ENCODE measurements around the gene RAB44.
"Not testable (repeated sequence)": the region's sequence is repeated elsewhere in the genome, so short reads cannot be mapped to it uniquely, and the experiment has no call there.

Gene RAB44

DNA sequence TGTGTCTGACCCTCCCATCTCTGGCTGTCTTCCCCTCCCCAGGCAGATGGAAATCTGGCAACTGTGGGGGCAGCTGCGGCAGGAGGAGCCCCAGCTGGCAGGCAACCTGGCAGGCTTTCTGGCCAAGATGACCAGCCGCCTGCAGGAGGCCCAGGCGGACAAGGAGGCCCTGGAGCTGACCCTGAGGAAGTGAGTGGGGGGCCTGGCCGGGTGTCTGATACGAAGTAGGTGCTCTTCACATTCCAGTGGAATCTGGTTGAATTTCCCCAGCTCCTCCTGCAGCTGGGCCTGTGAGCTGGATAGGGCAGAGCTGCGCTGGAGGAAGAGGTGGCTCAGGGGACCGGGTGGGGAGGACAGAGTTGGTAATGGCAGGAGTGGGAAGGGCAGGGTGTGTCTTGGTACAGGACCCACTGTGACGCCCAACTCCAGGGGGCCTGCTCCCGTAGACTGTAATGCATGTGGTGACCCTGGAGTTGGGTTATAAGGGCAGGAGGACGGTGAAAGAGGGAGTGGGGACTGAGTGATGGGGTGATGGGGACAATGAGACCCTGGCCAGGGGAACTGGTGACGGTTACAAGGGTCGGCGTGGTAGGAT is 19.7 kb downstream of the RAB44 start:
- Mint-ChIP-seq H3K4me1 (ENCODE audit: low read depth in 2 of 2) (peaks cover 0 to 5% of the 10 kb centered on the region in 2 donors), H3K27ac (peak overlapping the region in 1 of 2 donors; percentile 49), H3K36me3 (ENCODE audit: insufficient read depth) (peaks cover 3% of the 10 kb centered on the region), H3K4me3 (no peak overlapping the region), H3K9me3 (no peaks in the 10 kb centered on the region), H3K27me3 (no peaks in the 10 kb centered on the region)
- ATAC-seq (replicated peaks) (no peak), DNase-seq (no peak)

DNA sequence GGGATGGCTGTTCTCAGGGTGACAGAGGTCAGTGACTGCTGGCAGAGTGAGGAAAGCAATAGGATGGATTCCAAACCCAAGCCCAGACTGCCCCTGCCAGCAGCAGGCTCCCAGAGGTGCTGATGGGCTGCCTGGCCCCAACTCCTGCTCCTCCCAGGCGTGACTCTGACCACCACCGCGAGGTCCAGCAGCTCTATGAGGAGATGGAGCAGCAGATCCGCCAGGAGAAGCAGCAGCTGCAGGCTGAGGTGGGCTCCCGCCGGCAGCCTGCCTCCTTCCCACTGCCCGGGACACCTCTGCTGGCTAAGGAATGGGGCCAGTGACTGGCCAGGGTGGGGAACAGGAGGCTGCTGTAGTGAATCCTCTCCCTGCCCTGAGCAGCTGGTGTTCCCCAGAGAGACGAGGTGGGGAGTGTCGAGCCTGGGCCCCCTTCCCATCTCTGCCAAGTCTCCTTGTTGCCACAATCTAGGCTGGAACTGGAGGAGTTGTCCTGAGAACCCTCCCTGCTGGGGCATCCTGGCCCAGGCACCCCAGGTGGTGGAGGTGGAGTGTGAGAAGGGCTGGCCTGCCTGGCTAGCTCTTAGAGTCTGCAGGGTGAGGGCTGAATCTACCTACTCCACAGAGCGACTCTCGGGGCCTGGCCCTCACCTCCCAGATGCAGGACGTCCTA is 20.4 kb downstream of the RAB44 start:
- Mint-ChIP-seq H3K4me1 (ENCODE audit: low read depth in 2 of 2) (peaks cover 0 to 5% of the 10 kb centered on the region in 2 donors), H3K9me3 (no peaks in the 10 kb centered on the region), H3K27ac (peak overlapping the region; percentile 30 to 49), H3K36me3 (ENCODE audit: insufficient read depth) (peaks cover 3% of the 10 kb centered on the region), H3K4me3 (no peak overlapping the region), H3K27me3 (no peaks in the 10 kb centered on the region)
- DNase-seq, result no peak
- ATAC-seq (replicated peaks), result no peak

DNA sequence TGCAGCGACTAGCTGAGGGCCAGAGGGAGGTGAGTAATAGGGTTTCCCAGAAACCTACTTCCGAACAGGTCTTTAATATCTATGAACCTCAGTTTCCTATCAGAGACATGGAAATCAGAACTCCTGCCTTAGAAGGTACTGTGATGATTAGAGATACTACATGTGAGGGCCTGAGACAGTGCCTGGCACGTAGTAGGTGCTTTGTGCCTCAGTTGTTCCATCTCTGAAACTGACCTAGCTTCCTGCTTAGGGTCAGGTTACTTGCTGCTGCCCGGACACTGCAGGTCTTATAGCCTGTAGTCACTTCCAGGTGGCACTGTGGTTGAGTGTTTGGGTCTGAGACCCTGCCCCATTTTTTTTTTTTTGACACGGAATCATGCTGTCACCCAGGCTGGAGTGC is 20.9 kb downstream of the RAB44 start:
- Mint-ChIP-seq H3K4me1 (ENCODE audit: low read depth in 2 of 2) (peaks cover 0 to 5% of the 10 kb centered on the region in 2 donors), H3K36me3 (ENCODE audit: insufficient read depth) (peaks cover 3% of the 10 kb centered on the region), H3K27ac (peak overlapping the region in 1 of 2 donors; percentile 30), H3K4me3 (no peak overlapping the region), H3K27me3 (no peaks in the 10 kb centered on the region), H3K9me3 (no peaks in the 10 kb centered on the region)
- no peak for DNase-seq
- no peak for ATAC-seq (replicated peaks)

DNA sequence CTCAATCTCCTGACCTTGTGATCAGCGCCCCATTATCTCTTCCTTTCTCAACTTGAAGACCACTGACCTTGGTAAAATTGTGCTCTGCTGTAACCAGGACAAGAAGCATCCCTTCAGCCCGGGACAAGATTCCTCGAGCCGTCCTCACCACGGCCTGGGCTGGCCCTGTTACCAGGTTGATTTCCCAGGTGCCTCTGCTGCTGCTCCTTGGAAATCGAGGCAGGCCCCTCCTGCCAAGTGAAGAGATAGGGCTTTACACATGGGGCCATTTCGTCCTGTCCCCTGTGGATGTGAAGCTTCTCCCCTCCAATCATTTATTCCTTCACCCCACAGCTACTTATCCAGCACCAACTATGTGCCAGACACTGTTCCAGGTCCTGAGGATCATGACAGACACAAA is 21.5 kb downstream of the RAB44 start:
- Mint-ChIP-seq H3K9me3 (no peaks in the 10 kb centered on the region), H3K36me3 (ENCODE audit: insufficient read depth) (peaks cover 3% of the 10 kb centered on the region), H3K4me3 (no peak overlapping the region), H3K27me3 (no peaks in the 10 kb centered on the region), H3K4me1 (ENCODE audit: low read depth in 2 of 2) (peaks cover 0 to 5% of the 10 kb centered on the region in 2 donors), H3K27ac (no peak overlapping the region)
- no peak for DNase-seq
- ATAC-seq (replicated peaks), result no peak

DNA sequence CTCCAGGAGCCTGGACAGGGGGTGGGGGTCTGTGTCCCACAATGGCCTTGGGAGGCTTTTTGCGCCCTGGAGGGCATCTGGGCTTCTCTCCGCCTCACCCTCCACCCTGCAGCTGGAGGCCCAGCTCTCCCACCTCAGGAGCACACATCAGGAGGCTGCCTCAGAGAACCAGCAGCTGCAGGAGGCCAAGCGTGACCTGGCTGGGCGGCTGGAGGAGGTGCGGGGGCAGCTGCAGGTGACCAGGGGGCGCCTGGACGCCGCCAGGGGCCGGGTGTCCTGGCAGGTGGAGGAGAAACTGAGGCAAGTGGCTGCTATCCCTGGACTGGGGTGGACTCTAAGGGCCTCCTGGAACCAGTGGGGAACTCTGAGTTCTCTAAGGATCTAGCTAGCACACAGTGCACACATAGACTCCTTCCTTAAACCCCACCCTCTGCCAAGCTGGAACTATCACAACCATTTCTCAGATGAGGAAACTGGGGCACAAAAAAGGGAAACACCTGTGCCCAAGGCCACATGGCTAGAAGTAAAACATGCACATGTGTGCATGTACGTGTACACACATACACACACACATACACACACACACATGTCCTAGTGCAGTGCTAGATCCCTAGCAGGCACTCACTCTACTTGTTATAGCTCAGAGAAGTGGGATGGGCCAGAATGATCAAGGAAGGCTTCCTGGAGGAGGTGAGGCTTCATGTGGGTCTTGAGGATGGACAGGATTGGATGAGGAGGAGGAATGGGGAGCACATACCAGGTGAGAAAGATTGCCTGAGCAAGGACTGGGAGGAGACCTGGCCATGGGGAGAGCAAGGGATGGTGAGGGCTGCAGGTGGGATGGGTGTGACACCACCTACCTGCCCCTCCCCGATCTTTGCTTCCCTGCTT is 22.9 kb downstream of the RAB44 start:
- Mint-ChIP-seq H3K4me1 (ENCODE audit: low read depth in 2 of 2) (peaks cover 0 to 15% of the 10 kb centered on the region in 2 donors), H3K4me3 (no peak overlapping the region), H3K27me3 (no peaks in the 10 kb centered on the region), H3K27ac (no peak overlapping the region), H3K9me3 (no peaks in the 10 kb centered on the region), H3K36me3 (ENCODE audit: insufficient read depth) (peaks cover 3% of the 10 kb centered on the region)
- ATAC-seq (replicated peaks) (no peak), DNase-seq (no peak)

DNA sequence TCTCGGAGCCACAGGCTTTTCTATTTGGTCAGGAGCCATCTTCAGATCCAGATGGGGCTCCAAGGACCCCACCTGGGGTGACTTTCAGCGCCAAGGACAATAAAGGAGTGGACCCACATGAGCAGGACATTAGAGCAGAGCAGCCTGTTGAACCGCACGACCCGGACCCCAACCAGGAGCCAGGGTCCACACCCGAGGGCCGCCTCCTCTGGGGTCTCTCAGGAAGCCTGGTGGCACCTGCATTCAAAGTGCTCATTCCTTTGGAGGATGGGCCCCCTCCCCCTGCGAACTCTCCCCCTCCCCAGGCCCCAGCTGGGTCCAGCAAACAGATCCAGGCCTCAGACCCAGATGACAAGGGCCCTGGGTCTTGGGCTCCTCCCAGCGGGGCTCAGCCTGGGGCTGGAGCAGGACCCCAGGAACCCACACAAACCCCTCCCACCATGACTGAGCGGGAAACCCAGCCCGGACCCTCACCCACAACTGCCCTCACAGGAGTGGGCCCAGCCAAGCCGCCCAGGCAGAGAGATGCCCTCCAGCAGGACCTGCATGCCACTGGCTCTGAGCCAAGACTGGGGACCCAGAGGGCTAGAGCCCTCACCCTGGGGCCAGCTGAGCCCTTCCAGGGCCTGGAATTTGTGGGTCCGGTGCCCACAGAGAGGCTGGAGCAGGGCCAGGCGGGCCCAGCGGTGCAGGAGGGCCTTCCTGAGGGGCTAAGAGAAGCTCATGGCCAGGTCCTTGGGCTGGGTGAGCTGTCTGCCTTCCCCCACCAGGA is 23.9 kb downstream of the RAB44 start:
- H3K27me3 Mint-ChIP-seq, result no peaks in the 10 kb centered on the region
- peaks cover 3% of the 10 kb centered on the region for H3K36me3 Mint-ChIP-seq (ENCODE audit: insufficient read depth)
- no peaks in the 10 kb centered on the region for H3K9me3 Mint-ChIP-seq
- ATAC-seq (replicated peaks), result no peak
- no peak overlapping the region for H3K4me3 Mint-ChIP-seq
- H3K4me1 Mint-ChIP-seq (ENCODE audit: low read depth in 2 of 2), result peaks cover 0 to 15% of the 10 kb centered on the region in 2 donors
- DNase-seq, result no peak
- no peak overlapping the region for H3K27ac Mint-ChIP-seq

DNA sequence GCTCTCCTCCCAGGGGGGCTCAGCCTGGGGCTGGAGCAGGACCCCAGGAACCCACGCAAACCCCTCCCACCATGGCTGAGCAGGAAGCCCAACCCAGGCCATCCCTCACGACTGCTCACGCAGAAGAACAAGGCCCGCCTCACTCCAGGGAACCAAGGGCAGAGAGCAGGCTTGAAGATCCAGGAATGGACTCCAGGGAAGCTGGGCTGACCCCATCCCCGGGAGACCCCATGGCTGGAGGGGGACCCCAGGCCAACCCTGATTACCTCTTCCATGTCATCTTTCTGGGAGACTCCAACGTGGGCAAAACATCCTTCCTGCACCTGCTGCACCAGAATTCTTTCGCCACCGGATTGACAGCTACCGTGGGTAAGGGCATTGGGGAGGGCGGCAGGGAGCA is 24.7 kb downstream of the RAB44 start:
- H3K4me3 Mint-ChIP-seq, result no peak overlapping the region
- no peaks in the 10 kb centered on the region for H3K9me3 Mint-ChIP-seq
- DNase-seq (no peak), ATAC-seq (replicated peaks) (no peak)
- no peaks in the 10 kb centered on the region for H3K27me3 Mint-ChIP-seq
- H3K4me1 Mint-ChIP-seq (ENCODE audit: low read depth in 2 of 2), result peaks cover 2 to 17% of the 10 kb centered on the region in 2 donors
- peak overlapping the region in 1 of 2 donors; percentile 13 for H3K27ac Mint-ChIP-seq
- H3K36me3 Mint-ChIP-seq (ENCODE audit: insufficient read depth), result peaks cover 3% of the 10 kb centered on the region

DNA sequence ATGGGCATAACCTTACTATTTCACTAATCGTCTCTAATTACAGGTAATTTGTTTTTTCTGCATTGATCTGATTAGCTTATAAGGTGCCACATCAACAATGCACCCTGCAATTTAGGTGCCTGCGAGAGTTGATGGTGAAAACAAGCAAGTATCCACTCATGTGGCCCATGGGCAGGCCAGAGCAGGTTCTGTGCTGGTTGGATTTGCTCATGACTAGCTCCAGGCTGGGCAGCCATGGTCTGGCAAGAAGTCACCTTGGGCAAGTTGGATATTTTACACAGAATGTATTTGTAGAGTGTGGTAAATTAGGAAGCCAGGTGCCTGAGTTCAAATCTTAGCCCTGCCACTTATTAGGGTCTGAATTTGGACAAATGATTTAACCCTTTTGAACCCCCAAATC is 25.3 kb downstream of the RAB44 start:
- Mint-ChIP-seq H3K4me3 (no peak overlapping the region), H3K9me3 (no peaks in the 10 kb centered on the region), H3K4me1 (ENCODE audit: low read depth in 2 of 2) (peaks cover 7 to 21% of the 10 kb centered on the region in 2 donors), H3K27me3 (no peaks in the 10 kb centered on the region), H3K36me3 (ENCODE audit: insufficient read depth) (peaks cover 3% of the 10 kb centered on the region), H3K27ac (peak overlapping the region in 1 of 2 donors; percentile 13)
- DNase-seq, result no peak
- ATAC-seq (replicated peaks), result no peak

DNA sequence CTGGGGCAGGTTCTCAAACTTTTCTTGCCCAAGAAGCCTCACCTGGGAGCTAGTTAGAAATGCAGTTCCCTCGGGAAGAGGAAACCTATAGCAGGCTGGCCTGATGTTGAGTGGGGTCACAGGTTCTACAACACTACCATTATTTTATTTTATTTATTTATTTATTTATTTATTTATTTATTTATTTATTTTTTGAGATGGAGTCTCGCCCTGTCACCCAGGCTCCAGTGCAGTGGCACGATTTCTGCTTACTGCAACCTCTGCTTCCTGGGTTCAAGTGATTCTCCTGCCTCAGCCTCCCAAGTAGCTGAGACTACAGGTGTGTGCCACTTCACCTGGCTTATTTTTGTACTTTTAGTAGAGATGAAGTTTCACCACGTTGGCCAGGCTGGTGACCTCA is 26.4 kb downstream of the RAB44 start:
- not testable (repeated sequence) for H3K9me3 Mint-ChIP-seq

DNA sequence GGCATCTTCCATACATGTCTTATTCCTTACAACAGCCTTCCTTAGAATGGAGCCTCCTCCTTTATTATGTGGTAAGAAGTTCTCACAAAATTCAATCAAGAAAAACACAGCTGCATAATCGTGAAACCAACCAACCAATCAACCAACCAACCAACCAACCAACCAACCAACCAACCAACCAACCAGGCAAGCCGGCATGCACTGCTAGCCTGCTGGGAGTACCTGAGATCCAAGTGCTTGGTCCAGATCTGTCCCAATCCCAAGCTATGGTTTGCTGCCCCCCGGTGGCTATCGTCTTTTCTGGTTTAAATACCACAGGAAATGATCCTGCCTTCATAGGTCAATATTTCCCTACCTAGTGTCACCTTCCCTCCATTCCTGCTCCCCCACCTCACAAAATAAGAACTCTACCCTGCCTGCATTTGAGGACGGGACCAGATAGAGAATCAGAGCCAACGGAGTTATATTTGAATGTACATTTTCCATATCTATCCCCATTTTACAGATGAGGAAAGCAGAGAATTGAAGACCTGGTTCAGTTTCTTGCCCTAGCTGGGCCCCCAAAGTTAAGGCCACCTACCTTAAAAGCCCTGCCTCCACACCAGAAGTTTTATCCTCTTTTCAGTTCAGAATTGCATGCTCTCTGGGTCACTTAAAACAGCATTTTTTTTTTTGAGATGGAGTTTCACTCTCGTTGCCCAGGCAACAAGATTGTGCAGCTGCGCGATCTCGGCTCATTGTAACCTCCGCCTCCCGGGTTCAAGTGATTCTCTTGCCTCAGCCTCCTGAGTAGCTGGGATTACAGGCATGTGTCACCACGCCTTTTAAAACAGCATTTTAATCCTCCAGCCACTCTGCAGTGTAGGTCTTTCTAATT is 27.1 kb downstream of the RAB44 start:
- Mint-ChIP-seq H3K27ac (no peak overlapping the region), H3K36me3 (ENCODE audit: insufficient read depth) (peaks cover 3% of the 10 kb centered on the region), H3K4me1 (ENCODE audit: low read depth in 2 of 2) (peaks cover 13 to 21% of the 10 kb centered on the region in 2 donors), H3K4me3 (no peak overlapping the region), H3K9me3 (no peaks in the 10 kb centered on the region), H3K27me3 (no peaks in the 10 kb centered on the region)
- DNase-seq (peak in 2 of 3 experiments; percentile 15 to 18), ATAC-seq (replicated peaks) (no peak)

More for the DNA sequence above, 26.4 kb downstream of the RAB44 start:
- not testable (repeated sequence) for ATAC-seq (replicated peaks); H3K27me3 Mint-ChIP-seq; H3K36me3 Mint-ChIP-seq (ENCODE audit: insufficient read depth); DNase-seq; H3K4me3 Mint-ChIP-seq; H3K27ac Mint-ChIP-seq
- H3K4me1 Mint-ChIP-seq (ENCODE audit: low read depth in 2 of 2), result peaks cover 13 to 25% of the 10 kb centered on the region in 2 donors

DNA sequence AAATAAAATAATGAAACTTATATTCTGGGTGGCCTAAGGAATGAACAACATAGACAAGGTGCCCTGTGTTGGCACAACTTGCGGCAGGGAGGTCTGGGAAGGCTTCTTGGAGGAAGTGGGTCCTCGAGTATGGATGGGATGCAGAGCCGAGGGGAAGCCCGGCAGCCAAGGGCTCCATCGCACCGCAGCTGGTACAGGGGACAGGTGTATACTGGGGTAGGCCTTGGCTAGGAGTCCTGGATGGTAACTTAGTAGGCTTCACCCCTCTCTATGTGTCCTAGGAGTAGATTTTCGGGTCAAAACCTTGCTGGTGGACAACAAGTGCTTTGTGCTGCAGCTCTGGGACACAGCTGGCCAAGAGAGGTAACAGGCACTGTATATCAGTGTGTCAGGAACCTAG is 28.0 kb downstream of the RAB44 start:
- DNase-seq, result no peak
- ATAC-seq (replicated peaks), result no peak
- H3K4me3 Mint-ChIP-seq, result no peak overlapping the region
- H3K9me3 Mint-ChIP-seq, result no peaks in the 10 kb centered on the region
- no peaks in the 10 kb centered on the region for H3K27me3 Mint-ChIP-seq
- no peak overlapping the region for H3K27ac Mint-ChIP-seq
- peaks cover 3% of the 10 kb centered on the region for H3K36me3 Mint-ChIP-seq (ENCODE audit: insufficient read depth)
- peaks cover 13 to 21% of the 10 kb centered on the region in 2 donors for H3K4me1 Mint-ChIP-seq (ENCODE audit: low read depth in 2 of 2)

DNA sequence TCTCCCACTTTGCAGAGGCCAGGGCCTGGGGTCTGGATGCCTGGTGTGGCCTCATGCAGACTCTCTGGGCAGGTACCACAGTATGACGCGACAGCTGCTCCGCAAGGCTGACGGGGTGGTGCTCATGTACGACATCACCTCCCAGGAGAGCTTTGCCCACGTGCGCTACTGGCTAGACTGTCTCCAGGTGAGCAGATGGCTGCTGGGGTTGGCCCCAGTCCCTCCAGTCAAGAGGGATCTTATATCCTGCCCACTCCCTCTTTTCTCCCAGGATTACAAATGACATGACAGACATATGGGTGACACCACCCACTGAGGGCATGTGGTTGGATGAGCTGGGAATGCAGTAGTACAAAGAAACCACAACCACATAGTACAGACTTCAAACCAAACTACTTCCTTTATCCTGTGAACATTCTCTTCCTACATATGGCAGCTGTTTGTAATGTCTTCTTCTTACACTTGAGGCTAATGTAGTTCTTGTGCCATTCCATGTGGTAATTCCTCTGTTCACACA is 29.9 kb downstream of the RAB44 start:
- H3K27me3 Mint-ChIP-seq, result no peaks in the 10 kb centered on the region
- ATAC-seq (replicated peaks) (peak; percentile 22), DNase-seq (no peak)
- no peaks in the 10 kb centered on the region for H3K36me3 Mint-ChIP-seq (ENCODE audit: insufficient read depth)
- H3K4me1 Mint-ChIP-seq (ENCODE audit: low read depth in 2 of 2), result peaks cover 13 to 21% of the 10 kb centered on the region in 2 donors
- H3K9me3 Mint-ChIP-seq, result no peaks in the 10 kb centered on the region
- no peak overlapping the region for H3K4me3 Mint-ChIP-seq
- H3K27ac Mint-ChIP-seq, result peak overlapping the region in 1 of 2 donors; percentile 41
